GM23338 (cell line): ENCODE data around the gene PHOX2B.

Experiments used
- CTCF ChIP-seq, 2 experiments: fragments of 200-600 bp in 1 of 2; sonication (generic) in 1 of 2; conservative IDR thresholded peaks; 2 replicates each; pipeline versions ENCODE4 v1.5.1 to v1.6.1; 2016 to 2017; ENCODE audit warnings: antibody characterized with exemption in 2 of 2, low read depth in 2 of 2, mild to moderate bottlenecking in 2 of 2, moderate library complexity in 1 of 2
- EZH2 ChIP-seq: fragments of 200-600 bp; sonication (generic); IDR thresholded peaks from one replicate; pipeline ENCODE4 v1.8.0; 2017; ENCODE audit warnings: antibody characterized with exemption, mild to moderate bottlenecking, low read depth; ENCODE audit not compliant: unreplicated experiment
- EZH2phosphoT487 ChIP-seq: fragments of 200-600 bp; sonication (generic); IDR thresholded peaks from one replicate; pipeline ENCODE4 v1.8.1; 2018; ENCODE audit warnings: antibody characterized with exemption; ENCODE audit not compliant: unreplicated experiment
- POLR2AphosphoS5 ChIP-seq: IDR thresholded peaks from 2 replicates; pipeline ENCODE4 v1.6.1; 2016; ENCODE audit warnings: antibody characterized with exemption, low read depth
- REST ChIP-seq: IDR thresholded peaks from one replicate; pipeline ENCODE4 v1.6.1; 2018; ENCODE audit warnings: antibody characterized with exemption; ENCODE audit not compliant: unreplicated experiment
- ZNF331 ChIP-seq: fragments of 250-450 bp; sonication (Bioruptor Pico); IDR thresholded peaks from 2 replicates; pipeline ENCODE4 v1.5.0; 2020; ENCODE audit warnings: low read depth, mild to moderate bottlenecking, moderate library complexity

GRCh38 chr4:41719417-41719816, 29.1 kb downstream of the PHOX2B start:
- TF ChIP-seq CTCF (conservative IDR thresholded peaks at IDR 0.05; ENCODE audit: low read depth in 2 of 2) (no peak), EZH2phosphoT487 (no peak), REST (no peak), EZH2 (no peak), POLR2AphosphoS5 (no peak), ZNF331 (no peak)
